B cell (primary cell): ENCODE measurements around the gene PACRG. TPM values are rescaled to one million over a fixed set of nuclear protein-coding genes. Genes with fewer than 3 reads are reported as not detected.
A peak's percentile ranks its signal among the peaks of the same experiment; 100 is the strongest.

Experiments used
- ATAC-seq: fragments of 200-7000 bp; cut with Tn5 transposase; one replicate; pipeline ENCODE4 v1.10.0; 2021; ENCODE audit warnings: low read depth, mild to moderate bottlenecking, moderate number of reproducible peaks, moderate library complexity
- CTCF ChIA-PET: fragments of 350-600 bp; sonication (Branson Sonifier 250); formaldehyde crosslinking; loops from one replicate; lab custom pipeline; 2021; ENCODE audit warnings: antibody characterized with exemption, inconsistent platforms; lab: Charles Lee
- POLR2A ChIA-PET: fragments of 350-600 bp; sonication (Branson Sonifier 250); formaldehyde crosslinking; loops from one replicate; lab custom pipeline; 2021; ENCODE audit warnings: antibody characterized with exemption; lab: Charles Lee
- DNase-seq: peaks from one replicate; pipeline ENCODE4 v3.0.0; 2013
- H2AFZ ChIP-seq: 2 replicates; pipeline ENCODE4 v1.6.1; 2012; ENCODE audit warnings: mild to moderate bottlenecking, low read depth, low read length; ENCODE audit not compliant: insufficient read depth, poor library complexity, severe bottlenecking
- H3K27ac ChIP-seq, 2 donors: 1 replicate in 1 of 2; 2 replicates in 1 of 2; pipeline ENCODE4 v1.5.1; 2012 to 2013; ENCODE audit warnings: low read length in 2 of 2, mild to moderate bottlenecking in 2 of 2, moderate library complexity in 1 of 2
- H3K27me3 ChIP-seq, 4 experiments: fragments of 200-600 bp in 1 of 4; sonication (generic) in 1 of 4; replicated peaks in 1 of 4; 1 replicate in 2 of 4; 2 replicates in 2 of 4; pipeline versions ENCODE4 v1.6.1 to v1.7.0; 2013 to 2016; ENCODE audit warnings: low read length in 3 of 4, mild to moderate bottlenecking in 2 of 4, mixed read lengths in 1 of 4, moderate library complexity in 1 of 4; ENCODE audit not compliant: insufficient read depth in 4 of 4, control insufficient read depth in 3 of 4; ENCODE audit errors: control extremely low read depth in 1 of 4
- H3K36me3 ChIP-seq, 2 experiments: replicated peaks in 1 of 2; 1 replicate in 1 of 2; 2 replicates in 1 of 2; pipeline versions ENCODE4 v1.6.1 to v1.7.1; 2013; ENCODE audit warnings: low read length in 1 of 2; ENCODE audit not compliant: insufficient read depth in 2 of 2, control insufficient read depth in 1 of 2; ENCODE audit errors: control extremely low read depth in 1 of 2, extremely low read depth in 1 of 2
- H3K4me1 ChIP-seq, 2 donors: fragments of 200-600 bp in 1 of 2; sonication (generic) in 1 of 2; 1 replicate in 1 of 2; 2 replicates in 1 of 2; pipeline versions ENCODE4 v1.5.1 to v1.6.1; 2013 to 2017; ENCODE audit warnings: low read length in 2 of 2; ENCODE audit not compliant: control insufficient read depth in 2 of 2, insufficient read depth in 2 of 2
- H3K4me2 ChIP-seq: replicated peaks from 2 replicates; pipeline ENCODE3; 2012; ENCODE audit warnings: mild to moderate bottlenecking, low read depth, low read length; ENCODE audit not compliant: poor library complexity, severe bottlenecking
- H3K4me3 ChIP-seq, 5 experiments: fragments of 200-600 bp in 1 of 5; sonication (generic) in 1 of 5; 1 replicate in 3 of 5; 2 replicates in 2 of 5; pipeline versions ENCODE4 v1.5.1 to v1.7.0; 2011 to 2016; ENCODE audit warnings: low read length in 4 of 5, mild to moderate bottlenecking in 4 of 5, low read depth in 2 of 5, control low read depth in 1 of 5, moderate library complexity in 1 of 5; ENCODE audit not compliant: insufficient read depth in 1 of 5; ENCODE audit errors: control extremely low read depth in 1 of 5, extremely low read depth in 1 of 5
- H3K79me2 ChIP-seq: fragments of 200-600 bp; sonication (generic); one replicate; pipeline ENCODE4 v1.6.0; 2016; ENCODE audit warnings: low read length; ENCODE audit not compliant: control insufficient read depth, insufficient read depth
- H3K9ac ChIP-seq: fragments of 200-600 bp; sonication (generic); 2 replicates; pipeline ENCODE4 v1.6.1; 2017; ENCODE audit warnings: mild to moderate bottlenecking, low read length, moderate library complexity
- H3K9me3 ChIP-seq, 3 donors: one replicate each; pipeline versions ENCODE4 v1.6.1 to v1.7.1; 2013; ENCODE audit warnings: low read length in 2 of 3; ENCODE audit not compliant: control insufficient read depth in 2 of 3, insufficient read depth in 1 of 3; ENCODE audit errors: control extremely low read depth in 1 of 3
- H4K20me1 ChIP-seq: 2 replicates; pipeline ENCODE4 v1.6.0; 2012; ENCODE audit warnings: mild to moderate bottlenecking, low read length; ENCODE audit not compliant: insufficient read depth, control insufficient read depth, poor library complexity, severe bottlenecking
- H3K27ac Mint-ChIP-seq: one replicate; pipeline ENCODE4 v1.8.0; 2021; ENCODE audit warnings: mixed read lengths
- H3K27me3 Mint-ChIP-seq: one replicate; pipeline ENCODE4 v1.8.0; 2021; ENCODE audit warnings: mixed read lengths
- H3K4me1 Mint-ChIP-seq: one replicate; pipeline ENCODE4 v1.8.0; 2021; ENCODE audit warnings: mixed read lengths
- H3K4me3 Mint-ChIP-seq: one replicate; pipeline ENCODE4 v1.8.0; 2021; ENCODE audit warnings: mixed read lengths
- H3K9me3 Mint-ChIP-seq: one replicate; pipeline ENCODE4 v1.8.0; 2022; ENCODE audit warnings: mixed read lengths; ENCODE audit not compliant: insufficient read depth
- EZH2 ChIP-seq: IDR thresholded peaks from 2 replicates; pipeline ENCODE4 v1.6.1; 2012; ENCODE audit warnings: borderline replicate concordance, low read depth, mild to moderate bottlenecking, moderate library complexity, low read length; ENCODE audit not compliant: insufficient read depth, poor library complexity, severe bottlenecking
- WGBS: methylation state at CpG from one replicate; pipeline ENCODE4 v1.1.5; 2013; ENCODE audit warnings: missing lambda C conversion rate; ENCODE audit not compliant: insufficient coverage; 5-methylcytosine and 5-hydroxymethylcytosine counted together
- intact Hi-C: fragments of 100-400 bp; cut with micrococcal nuclease; formaldehyde crosslinking; loops from one replicate; pipeline ENCODE4 v1.10.0; 2022
- polyA plus RNA-seq: library from polyadenylated mRNA; depleted of rRNA; stranded (reverse); fragments of >200 nt; gene quantifications from 2 replicates; pipeline ENCODE4 v1.2.3, GENCODE V29; 2012
- total RNA-seq, 2 donors: library from RNA; stranded (reverse); fragments of 120-200 nt in 1 of 2; gene quantifications; 1 replicate in 1 of 2; 2 replicates in 1 of 2; pipeline versions ENCODE4 v1.2.3 to v1.2.4, GENCODE V29; 2013 to 2022
- TF ChIP-seq, protein P1 (sequence below): fragments of 200-600 bp; IDR thresholded peaks from one replicate; pipeline ENCODE4 v1.8.0; 2022; ENCODE audit warnings: antibody characterized with exemption, mild to moderate bottlenecking

Gene PACRG
- total and polyA plus RNA-seq, 2 donors (not counting 1 experiment from before 2014, with no cell fraction given) = not detected

DNA sequence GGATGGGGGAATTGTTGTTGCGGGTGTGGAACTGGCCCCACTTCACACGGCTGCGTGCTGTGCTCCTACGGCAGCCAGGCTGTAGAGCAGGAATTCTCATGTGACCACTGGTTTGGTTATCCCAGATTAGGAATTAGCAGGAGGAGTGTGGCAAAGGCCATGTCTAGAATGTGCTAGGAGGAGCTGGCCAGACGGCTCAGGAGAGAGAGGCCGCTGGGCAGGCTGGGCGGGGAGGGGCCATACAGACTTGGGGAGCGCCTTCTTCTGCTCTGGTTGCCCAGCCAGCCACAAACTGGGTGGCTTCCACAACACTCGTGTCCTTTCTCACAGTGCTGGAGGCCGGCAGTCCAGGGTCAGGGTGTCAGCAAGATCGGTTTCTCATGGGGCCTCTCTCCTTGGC lies 441.7 kb downstream of the PACRG start:
- WGBS = 97% methylated on average over 11 of the region's 11 CpGs
- no peaks in the 10 kb centered on the region for H3K79me2 ChIP-seq
- H3K4me3 ChIP-seq = no peak overlapping the region
- H3K27me3 Mint-ChIP-seq = no peaks in the 10 kb centered on the region
- no peaks in the 10 kb centered on the region for H3K27me3 ChIP-seq
- POLR2A ChIA-PET = no interaction called here
- peaks cover 0 to 6% (median 0%) of the 10 kb centered on the region in 3 donors for H3K9me3 ChIP-seq
- H3K27ac Mint-ChIP-seq = no peak overlapping the region
- no peak overlapping the region for H2AFZ ChIP-seq
- H3K4me1 ChIP-seq = no peaks in the 10 kb centered on the region
- H3K4me2 ChIP-seq = no peak overlapping the region
- DNase-seq = no peak
- H4K20me1 ChIP-seq = no peaks in the 10 kb centered on the region
- H3K4me1 Mint-ChIP-seq = peaks cover 2% of the 10 kb centered on the region
- intact Hi-C loops = no loop called here
- H3K36me3 ChIP-seq = no peaks in the 10 kb centered on the region
- CTCF ChIA-PET = interaction anchor here (0.8 to 1.7 kb wide), 3 partner anchors 11 to 786 kb away, joined by 3 to 4 read pairs (median 3); no protein-coding TSS in a partner anchor
- no peak for ATAC-seq
- H3K9ac ChIP-seq = no peak overlapping the region
- no peak overlapping the region for H3K4me3 Mint-ChIP-seq
- no peak overlapping the region for H3K27ac ChIP-seq
- TF ChIP-seq, protein P1, sequence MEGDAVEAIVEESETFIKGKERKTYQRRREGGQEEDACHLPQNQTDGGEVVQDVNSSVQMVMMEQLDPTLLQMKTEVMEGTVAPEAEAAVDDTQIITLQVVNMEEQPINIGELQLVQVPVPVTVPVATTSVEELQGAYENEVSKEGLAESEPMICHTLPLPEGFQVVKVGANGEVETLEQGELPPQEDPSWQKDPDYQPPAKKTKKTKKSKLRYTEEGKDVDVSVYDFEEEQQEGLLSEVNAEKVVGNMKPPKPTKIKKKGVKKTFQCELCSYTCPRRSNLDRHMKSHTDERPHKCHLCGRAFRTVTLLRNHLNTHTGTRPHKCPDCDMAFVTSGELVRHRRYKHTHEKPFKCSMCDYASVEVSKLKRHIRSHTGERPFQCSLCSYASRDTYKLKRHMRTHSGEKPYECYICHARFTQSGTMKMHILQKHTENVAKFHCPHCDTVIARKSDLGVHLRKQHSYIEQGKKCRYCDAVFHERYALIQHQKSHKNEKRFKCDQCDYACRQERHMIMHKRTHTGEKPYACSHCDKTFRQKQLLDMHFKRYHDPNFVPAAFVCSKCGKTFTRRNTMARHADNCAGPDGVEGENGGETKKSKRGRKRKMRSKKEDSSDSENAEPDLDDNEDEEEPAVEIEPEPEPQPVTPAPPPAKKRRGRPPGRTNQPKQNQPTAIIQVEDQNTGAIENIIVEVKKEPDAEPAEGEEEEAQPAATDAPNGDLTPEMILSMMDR = no peak
- no peak for TF ChIP-seq EZH2
- no peaks in the 10 kb centered on the region for H3K9me3 Mint-ChIP-seq

DNA sequence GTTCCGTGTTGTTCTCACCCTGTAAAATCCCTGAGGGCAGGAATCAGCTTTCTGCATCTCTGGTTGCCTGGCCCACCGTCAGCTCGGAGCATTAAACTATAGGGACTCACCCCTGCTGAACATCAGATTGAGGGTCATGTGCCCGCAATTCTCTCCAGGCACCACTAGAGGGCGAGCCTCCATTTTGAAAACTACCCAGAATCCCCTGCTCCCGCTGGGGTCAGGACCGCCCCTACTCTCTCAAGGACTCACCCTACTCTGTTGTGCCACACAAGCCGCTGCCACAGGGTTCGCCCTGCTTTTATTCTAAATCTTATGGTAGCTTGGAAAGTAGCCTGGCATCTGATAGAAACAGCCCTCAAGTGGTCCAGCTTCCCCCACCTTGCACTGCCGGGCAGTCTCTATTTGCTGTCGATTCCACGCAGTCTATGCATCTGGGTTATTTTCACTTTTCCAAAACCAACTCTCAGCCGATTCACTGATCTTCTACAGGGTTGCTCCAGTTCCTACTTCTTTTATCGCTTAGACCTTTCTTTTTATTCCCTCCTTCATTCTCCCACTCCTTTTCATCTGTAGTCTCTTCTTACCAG lies 442.6 kb downstream of the PACRG start:
- intact Hi-C loops = loop anchor here (1.0 kb wide), 1 partner anchor 786 kb away; no protein-coding TSS in a partner anchor
- ChIA-PET POLR2A (no interaction called here), CTCF (interaction anchor here (0.5 to 2.7 kb wide), 10 partner anchors 8 to 1757 kb away, joined by 3 to 8 read pairs (median 4); no protein-coding TSS in a partner anchor)
- no peak overlapping the region for H3K4me2 ChIP-seq
- no peak overlapping the region for H3K27ac ChIP-seq
- no peak overlapping the region for H2AFZ ChIP-seq
- no peaks in the 10 kb centered on the region for H3K27me3 ChIP-seq
- no peaks in the 10 kb centered on the region for H3K79me2 ChIP-seq
- DNase-seq = peak; percentile 34
- no peak overlapping the region for H3K4me3 ChIP-seq
- H3K27ac Mint-ChIP-seq = no peak overlapping the region
- no peak overlapping the region for H3K9ac ChIP-seq
- H3K4me1 ChIP-seq = no peaks in the 10 kb centered on the region
- H3K27me3 Mint-ChIP-seq = peaks cover 4% of the 10 kb centered on the region
- H3K9me3 ChIP-seq = peaks cover 0 to 6% (median 0%) of the 10 kb centered on the region in 3 donors
- no peaks in the 10 kb centered on the region for H4K20me1 ChIP-seq
- peaks cover 2% of the 10 kb centered on the region for H3K4me1 Mint-ChIP-seq
- H3K36me3 ChIP-seq = no peaks in the 10 kb centered on the region
- ATAC-seq = peak; percentile 62
- no peaks in the 10 kb centered on the region for H3K9me3 Mint-ChIP-seq
- WGBS = 91% methylated on average over 12 of the region's 14 CpGs
- TF ChIP-seq, protein P1 = peak; percentile 76
- TF ChIP-seq EZH2 = no peak
- H3K4me3 Mint-ChIP-seq = no peak overlapping the region
